GM11168 (cell line): ENCODE results near the gene NPS.

Source experiments
- in situ Hi-C: fragments of 300-500 bp; cut with MboI; formaldehyde crosslinking; loops from one replicate; pipeline ENCODE4 v1.12.0; 2022; ENCODE audit warnings: low sequenced_read_pairs; ENCODE audit not compliant: unreplicated experiment

NPS gene

GRCh38 chr10:127549009-127549408 is at the start of gene NPS:
TSS of gene NPS (plus strand) at chr10:127549309. CDS start at chr10:127549369, 60 bp downstream.
- in situ Hi-C loops: no loop called here

GRCh38 chr10:127500127-127500526 is 49.0 kb upstream of the NPS start:
- in situ Hi-C loops: no loop called here

GRCh38 chr10:127506094-127506493 is 43.0 kb upstream of the NPS start:
- in situ Hi-C loops: no loop called here

- in situ Hi-C loops: no loop called here
Measured at GRCh38 chr10:127522298-127522697, 26.8 kb upstream of the NPS start.

- in situ Hi-C loops: no loop called here
Measured at GRCh38 chr10:127523476-127523875, 25.6 kb upstream of the NPS start.

- in situ Hi-C loops: no loop called here
Measured at GRCh38 chr10:127524229-127524628, 24.9 kb upstream of the NPS start.

GRCh38 chr10:127524908-127525665 is 24.0 kb upstream of the NPS start:
- in situ Hi-C loops: no loop called here

- in situ Hi-C loops: no loop called here
Measured at GRCh38 chr10:127525686-127526085, 23.4 kb upstream of the NPS start.

GRCh38 chr10:127526161-127526560 is 22.9 kb upstream of the NPS start:
- in situ Hi-C loops: no loop called here

GRCh38 chr10:127527320-127527719 is 21.8 kb upstream of the NPS start:
- in situ Hi-C loops: no loop called here

- in situ Hi-C loops: no loop called here
Measured at GRCh38 chr10:127527891-127528290, 21.2 kb upstream of the NPS start.

GRCh38 chr10:127532193-127532592 is 16.9 kb upstream of the NPS start:
- in situ Hi-C loops: no loop called here

GRCh38 chr10:127532659-127533058 is 16.4 kb upstream of the NPS start:
- in situ Hi-C loops: no loop called here

GRCh38 chr10:127534074-127534473 is 15.0 kb upstream of the NPS start:
- in situ Hi-C loops: no loop called here

GRCh38 chr10:127534496-127534895 is 14.6 kb upstream of the NPS start:
- in situ Hi-C loops: no loop called here

GRCh38 chr10:127535802-127536515 is 13.2 kb upstream of the NPS start:
- in situ Hi-C loops: no loop called here

GRCh38 chr10:127536972-127537760 is 11.9 kb upstream of the NPS start:
- in situ Hi-C loops: no loop called here

GRCh38 chr10:127537924-127538323 is 11.2 kb upstream of the NPS start:
- in situ Hi-C loops: no loop called here

GRCh38 chr10:127548022-127548421 is 1.1 kb upstream of the NPS start:
- in situ Hi-C loops: no loop called here

GRCh38 chr10:127550861-127551260 is 1.8 kb downstream of the NPS start:
- in situ Hi-C loops: no loop called here

GRCh38 chr10:127552446-127552845 is 3.3 kb downstream of the NPS start:
- in situ Hi-C loops: no loop called here
